WTC11 (cell line): Measurements from ENCODE around the gene MCM3AP. TPM values are rescaled to one million over a fixed set of nuclear protein-coding genes. Genes with fewer than 3 reads are reported as not detected.
A peak's percentile ranks its signal among the peaks of the same experiment; 100 is the strongest.

ENCODE experiments used
- ATAC-seq: fragments of 200-7000 bp; cut with Tn5 transposase; 2 replicates; pipeline ENCODE4 v1.10.0; 2021; ENCODE audit warnings: mild to moderate bottlenecking, moderate library complexity
- CTCF ChIA-PET: fragments of 300-600 bp; sonication (Branson Sonifier 250); formaldehyde crosslinking; loops from one replicate; lab custom pipeline; 2021; ENCODE audit warnings: antibody characterized with exemption; lab: Charles Lee
- POLR2A ChIA-PET: fragments of 350-600 bp; sonication (Branson Sonifier 250); formaldehyde crosslinking; loops from one replicate; lab custom pipeline; 2021; ENCODE audit warnings: antibody characterized with exemption; lab: Charles Lee
- DNase-seq: peaks from one replicate; pipeline ENCODE4 v3.0.0; 2021; ENCODE audit warnings: low spot score
- H3K27ac Mint-ChIP-seq: 2 replicates; pipeline ENCODE4 v1.8.0; 2021; ENCODE audit warnings: mixed read lengths
- H3K27me3 Mint-ChIP-seq: 2 replicates; pipeline ENCODE4 v1.8.0; 2021; ENCODE audit warnings: low read depth, mild to moderate bottlenecking, moderate library complexity, mixed read lengths
- H3K36me3 Mint-ChIP-seq: 2 replicates; pipeline ENCODE4 v1.8.0; 2021; ENCODE audit warnings: mixed read lengths
- H3K4me1 Mint-ChIP-seq: 2 replicates; pipeline ENCODE4 v1.8.0; 2022; ENCODE audit warnings: mixed read lengths
- H3K4me3 Mint-ChIP-seq: 2 replicates; pipeline ENCODE4 v1.8.0; 2021; ENCODE audit warnings: mild to moderate bottlenecking, moderate library complexity, mixed read lengths
- H3K9me3 Mint-ChIP-seq: 2 replicates; pipeline ENCODE4 v1.8.0; 2021; ENCODE audit warnings: mixed read lengths
- ATF2 ChIP-seq: sonication (generic); formaldehyde crosslinking; IDR thresholded peaks from 2 replicates; pipeline ENCODE4 v1.8.1; 2022; ENCODE audit warnings: low read depth, missing genetic modification reagents, borderline replicate concordance
- CDX4 ChIP-seq: fragments of 250-450 bp; sonication (Bioruptor Pico); IDR thresholded peaks from 2 replicates; pipeline ENCODE4 v1.9.0; 2021; ENCODE audit warnings: moderate library complexity, mild to moderate bottlenecking, inconsistent platforms, borderline replicate concordance
- CREM ChIP-seq: sonication (generic); formaldehyde crosslinking; IDR thresholded peaks from 2 replicates; pipeline ENCODE4 v1.8.1; 2022; ENCODE audit warnings: mild to moderate bottlenecking, missing genetic modification reagents, moderate library complexity
- CTCF ChIP-seq: fragments of 200-600 bp; IDR thresholded peaks from 2 replicates; pipeline ENCODE4 v1.8.0; 2022; ENCODE audit warnings: antibody characterized with exemption
- E2F1 ChIP-seq: sonication (generic); formaldehyde crosslinking; IDR thresholded peaks from 2 replicates; pipeline ENCODE4 v1.8.0; 2022; ENCODE audit warnings: mild to moderate bottlenecking, missing genetic modification reagents
- E2F4 ChIP-seq: sonication (generic); formaldehyde crosslinking; IDR thresholded peaks from 2 replicates; pipeline ENCODE4 v1.8.1; 2022; ENCODE audit warnings: low read depth, mild to moderate bottlenecking, moderate library complexity, missing genetic modification reagents, borderline replicate concordance
- ERG ChIP-seq: fragments of 250-450 bp; sonication (Bioruptor Pico); IDR thresholded peaks from 2 replicates; pipeline ENCODE4 v1.8.0; 2021; ENCODE audit warnings: mild to moderate bottlenecking
- FOXJ3 ChIP-seq: sonication (generic); formaldehyde crosslinking; IDR thresholded peaks from 2 replicates; pipeline ENCODE4 v1.9.0; 2021; ENCODE audit warnings: missing genetic modification reagents, mild to moderate bottlenecking, borderline replicate concordance
- FOXK1 ChIP-seq: sonication (generic); formaldehyde crosslinking; IDR thresholded peaks from 2 replicates; pipeline ENCODE4 v1.8.0; 2022; ENCODE audit warnings: mild to moderate bottlenecking, moderate library complexity, missing genetic modification reagents
- FOXP4 ChIP-seq: sonication (generic); formaldehyde crosslinking; IDR thresholded peaks from 2 replicates; pipeline ENCODE4 v1.8.0; 2022; ENCODE audit warnings: mild to moderate bottlenecking, missing genetic modification reagents
- JUN ChIP-seq: sonication (generic); formaldehyde crosslinking; IDR thresholded peaks from 2 replicates; pipeline ENCODE4 v1.8.0; 2023; ENCODE audit warnings: mild to moderate bottlenecking, missing genetic modification reagents
- KAT7 ChIP-seq: sonication (generic); formaldehyde crosslinking; IDR thresholded peaks from 2 replicates; pipeline ENCODE4 v1.8.1; 2023; ENCODE audit warnings: missing genetic modification reagents, mild to moderate bottlenecking, borderline replicate concordance
- MLX ChIP-seq: sonication (generic); formaldehyde crosslinking; IDR thresholded peaks from 2 replicates; pipeline ENCODE4 v1.8.1; 2023; ENCODE audit warnings: mild to moderate bottlenecking, missing genetic modification reagents, moderate library complexity
- MXD4 ChIP-seq: fragments of 250-450 bp; sonication (Bioruptor Pico); IDR thresholded peaks from 2 replicates; pipeline ENCODE4 v1.8.0; 2021; ENCODE audit warnings: mild to moderate bottlenecking, moderate library complexity, borderline replicate concordance
- MYBL2 ChIP-seq: sonication (generic); formaldehyde crosslinking; IDR thresholded peaks from 2 replicates; pipeline ENCODE4 v1.8.1; 2023; ENCODE audit warnings: mild to moderate bottlenecking, moderate library complexity, missing genetic modification reagents
- NR1H2 ChIP-seq: sonication (generic); formaldehyde crosslinking; IDR thresholded peaks from 2 replicates; pipeline ENCODE4 v1.9.0; 2021; ENCODE audit warnings: mild to moderate bottlenecking, moderate library complexity, missing genetic modification reagents
- TCF7 ChIP-seq: sonication (generic); formaldehyde crosslinking; IDR thresholded peaks from 2 replicates; pipeline ENCODE4 v1.8.0; 2022; ENCODE audit warnings: mild to moderate bottlenecking, low read depth, missing genetic modification reagents, moderate library complexity
- TP53 ChIP-seq: sonication (generic); formaldehyde crosslinking; IDR thresholded peaks from 2 replicates; pipeline ENCODE4 v1.8.1; 2023; ENCODE audit warnings: mild to moderate bottlenecking, missing genetic modification reagents
- ZNF263 ChIP-seq: sonication (generic); formaldehyde crosslinking; IDR thresholded peaks from 2 replicates; pipeline ENCODE4 v1.8.1; 2022; ENCODE audit warnings: low read depth, mild to moderate bottlenecking, moderate library complexity, missing genetic modification reagents
- ZNF317 ChIP-seq: sonication (generic); formaldehyde crosslinking; IDR thresholded peaks from 2 replicates; pipeline ENCODE4 v1.8.1; 2023; ENCODE audit warnings: low read depth, mild to moderate bottlenecking, moderate library complexity, missing genetic modification reagents, borderline replicate concordance
- total RNA-seq: library from RNA; stranded (reverse); gene quantifications from 3 replicates; pipeline ENCODE4 v1.2.3, GENCODE V29; 2021

The MCM3AP gene
- total RNA-seq, 1 experiment from 2014 or later, result 167 TPM

- H3K9me3 Mint-ChIP-seq, result peaks cover 14% of the 10 kb centered on the region
- ChIA-PET POLR2A (no interaction called here), CTCF (no interaction called here)
- H3K4me3 Mint-ChIP-seq, result no peak overlapping the region
- ATAC-seq (no peak), DNase-seq (no peak)
- H3K27ac Mint-ChIP-seq, result no peak overlapping the region
- H3K27me3 Mint-ChIP-seq, result no peaks in the 10 kb centered on the region
- peaks cover 63% of the 10 kb centered on the region for H3K36me3 Mint-ChIP-seq
- H3K4me1 Mint-ChIP-seq, result peaks cover 16% of the 10 kb centered on the region
- TF ChIP-seq ZNF317 (CRISPR knock-in tag), result no peak
- no peak for TF ChIP-seq ATF2 (CRISPR knock-in tag)
- no peak for TF ChIP-seq MXD4 (CRISPR knock-in tag)
- TF ChIP-seq MLX (CRISPR knock-in tag), result no peak
- no peak for TF ChIP-seq FOXK1 (CRISPR knock-in tag)
- no peak for TF ChIP-seq FOXP4
- TF ChIP-seq CTCF, result no peak
- TF ChIP-seq NR1H2 (CRISPR knock-in tag), result no peak
- TF ChIP-seq MYBL2 (CRISPR knock-in tag), result no peak
- no peak for TF ChIP-seq ERG
These were observed 62.2 kb downstream of the MCM3AP start for GRCh38 chr21:46223217-46223616.

- DNase-seq, result no peak
- ChIA-PET CTCF (no interaction called here), POLR2A (no interaction called here)
- H3K27me3 Mint-ChIP-seq, result no peaks in the 10 kb centered on the region
- no peak for ATAC-seq
- 0 out of 2 replicates have a peak overlapping the region, but pooled peaks have one; percentile 46 for H3K27ac Mint-ChIP-seq
- peaks cover 62% of the 10 kb centered on the region for H3K36me3 Mint-ChIP-seq
- H3K9me3 Mint-ChIP-seq, result peaks cover 14% of the 10 kb centered on the region
- H3K4me3 Mint-ChIP-seq, result no peak overlapping the region
- H3K4me1 Mint-ChIP-seq, result peaks cover 12% of the 10 kb centered on the region
- TF ChIP-seq TP53 (no peak), KAT7 (CRISPR knock-in tag) (no peak), E2F1 (CRISPR knock-in tag) (no peak), E2F4 (CRISPR knock-in tag) (no peak), CDX4 (CRISPR knock-in tag) (no peak), CREM (CRISPR knock-in tag) (no peak), TCF7 (no peak), ATF2 (CRISPR knock-in tag) (no peak), FOXK1 (CRISPR knock-in tag) (no peak), JUN (CRISPR knock-in tag) (no peak), ZNF317 (CRISPR knock-in tag) (no peak), ZNF263 (CRISPR knock-in tag) (no peak), FOXJ3 (no peak)
These were observed 62.8 kb downstream of the MCM3AP start for GRCh38 chr21:46222436-46223116.
